Adrenal gland (tissue), 5 donors: ENCODE results near the gene IL1RN.

Experiments
- POLR2A ChIP-seq, 2 donors: fragments of 450-650 bp; IDR thresholded peaks; one replicate each; pipeline ENCODE4 v1.6.1; 2017; ENCODE audit warnings: antibody characterized with exemption in 2 of 2, mild to moderate bottlenecking in 2 of 2, moderate library complexity in 1 of 2
- TF ChIP-seq, protein P1 (sequence below), 6 experiments: fragments of 450-650 bp in 4 of 6; fragments of 200-600 bp in 2 of 6; sonication (generic) in 1 of 6; IDR thresholded peaks; 1 replicate in 5 of 6; 2 replicates in 1 of 6; pipeline versions ENCODE4 v1.5.1 to v1.8.0; 2016 to 2021; ENCODE audit warnings: antibody characterized with exemption in 6 of 6, mild to moderate bottlenecking in 2 of 6, moderate library complexity in 1 of 6
- donor health status: DM: no; HTN: no; CAD: no.

DNA sequence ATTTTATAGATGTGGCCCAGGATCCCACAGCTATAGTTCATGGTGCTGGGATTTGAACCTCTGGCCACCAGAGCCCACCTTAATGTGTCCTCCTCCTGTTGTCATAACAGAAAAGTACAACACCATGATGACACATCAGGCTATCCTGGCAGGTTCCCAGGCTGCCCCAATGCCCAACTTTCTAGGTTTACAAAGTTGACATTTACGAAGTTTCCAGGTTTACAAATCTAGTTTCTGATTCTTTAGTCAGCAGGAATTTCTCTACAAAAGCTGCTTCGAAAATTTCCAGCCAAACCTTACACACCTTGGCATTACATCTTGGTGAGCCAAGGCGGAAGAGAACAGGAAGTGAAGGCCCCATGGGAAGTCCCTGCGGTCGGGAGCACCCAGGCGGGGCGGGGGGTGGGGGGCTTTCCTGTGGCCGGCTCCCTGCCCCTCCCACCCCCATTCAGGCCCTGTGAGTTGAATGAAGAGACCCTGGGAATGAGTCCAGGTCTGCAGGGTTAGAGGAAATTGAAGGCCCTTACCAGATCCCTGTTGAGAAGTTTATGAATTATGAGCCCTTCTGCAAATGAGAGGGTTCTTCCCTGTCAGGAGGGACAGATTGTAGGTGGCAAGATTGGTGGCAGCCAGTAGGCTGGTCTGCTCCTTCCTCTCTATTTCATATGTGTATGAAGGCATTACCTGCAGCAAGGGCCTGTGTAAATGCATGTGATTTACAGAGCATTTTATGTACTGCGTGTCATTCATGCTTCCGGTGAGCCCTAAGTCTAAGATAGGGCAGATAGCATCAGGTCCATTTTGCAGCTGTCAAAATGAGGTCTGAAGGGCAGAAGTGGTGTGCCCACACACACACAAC is 11.1 kb upstream of the IL1RN start:
- TF ChIP-seq, protein P1, sequence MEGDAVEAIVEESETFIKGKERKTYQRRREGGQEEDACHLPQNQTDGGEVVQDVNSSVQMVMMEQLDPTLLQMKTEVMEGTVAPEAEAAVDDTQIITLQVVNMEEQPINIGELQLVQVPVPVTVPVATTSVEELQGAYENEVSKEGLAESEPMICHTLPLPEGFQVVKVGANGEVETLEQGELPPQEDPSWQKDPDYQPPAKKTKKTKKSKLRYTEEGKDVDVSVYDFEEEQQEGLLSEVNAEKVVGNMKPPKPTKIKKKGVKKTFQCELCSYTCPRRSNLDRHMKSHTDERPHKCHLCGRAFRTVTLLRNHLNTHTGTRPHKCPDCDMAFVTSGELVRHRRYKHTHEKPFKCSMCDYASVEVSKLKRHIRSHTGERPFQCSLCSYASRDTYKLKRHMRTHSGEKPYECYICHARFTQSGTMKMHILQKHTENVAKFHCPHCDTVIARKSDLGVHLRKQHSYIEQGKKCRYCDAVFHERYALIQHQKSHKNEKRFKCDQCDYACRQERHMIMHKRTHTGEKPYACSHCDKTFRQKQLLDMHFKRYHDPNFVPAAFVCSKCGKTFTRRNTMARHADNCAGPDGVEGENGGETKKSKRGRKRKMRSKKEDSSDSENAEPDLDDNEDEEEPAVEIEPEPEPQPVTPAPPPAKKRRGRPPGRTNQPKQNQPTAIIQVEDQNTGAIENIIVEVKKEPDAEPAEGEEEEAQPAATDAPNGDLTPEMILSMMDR (IDR thresholded peaks at IDR 0.05): no peak
- TF ChIP-seq POLR2A (IDR thresholded peaks at IDR 0.05): no peak
